Fibroblast of lung (primary cell): ENCODE results near the gene RNF126.

ENCODE experiments used
- CTCF ChIP-seq, 2 donors: IDR thresholded peaks in 1 of 2; conservative IDR thresholded peaks in 1 of 2; 1 replicate in 1 of 2; 2 replicates in 1 of 2; pipeline ENCODE4 v1.5.1; 2011 to 2012; ENCODE audit warnings: low read length in 2 of 2, control low read depth in 1 of 2, inconsistent platforms in 1 of 2, low read depth in 1 of 2, mild to moderate bottlenecking in 1 of 2
- EZH2 ChIP-seq: IDR thresholded peaks from 2 replicates; pipeline ENCODE4 v1.5.1; 2012; ENCODE audit warnings: low read length, control low read depth, mild to moderate bottlenecking; ENCODE audit errors: missing control alignments

- TF ChIP-seq CTCF (conservative IDR thresholded peaks at IDR 0.05 in 1 of 2, IDR thresholded peaks at IDR 0.05 in 1 of 2; ENCODE audit: low read depth in 1 of 2, low read length in 2 of 2) (no peak), EZH2 (no peak)
Measured at GRCh38 chr19:648904-649801, 13.9 kb downstream of the RNF126 start.
